Brain microvascular endothelial cell (primary cell): Measurements from ENCODE around the gene GALNT18.
A peak's percentile ranks its signal among the peaks of the same experiment; 100 is the strongest.

Experiments
- DNase-seq: peaks from one replicate; pipeline ENCODE4 v3.0.0-alpha.2; 2020
- H3K27ac ChIP-seq: fragments of 250-450 bp; sonication (Bioruptor Pico); 2 replicates; pipeline ENCODE4 v1.5.1; 2020; ENCODE audit warnings: mild to moderate bottlenecking, moderate library complexity
- H3K27me3 ChIP-seq: fragments of 250-450 bp; sonication (Bioruptor Pico); replicated peaks from 2 replicates; pipeline ENCODE4 v1.5.1; 2020; ENCODE audit warnings: mild to moderate bottlenecking
- H3K36me3 ChIP-seq: fragments of 250-450 bp; sonication (Bioruptor Pico); replicated peaks from 2 replicates; pipeline ENCODE4 v1.5.1; 2020; ENCODE audit warnings: mild to moderate bottlenecking
- H3K4me3 ChIP-seq: 2 replicates; pipeline ENCODE4 v1.5.1; 2011; ENCODE audit warnings: low read depth, mild to moderate bottlenecking, control low read depth, low read length, moderate library complexity
- CTCF ChIP-seq: IDR thresholded peaks from 2 replicates; pipeline ENCODE4 v1.5.1; 2011; ENCODE audit warnings: low read depth, mild to moderate bottlenecking, moderate library complexity, low read length, control low read depth, inconsistent platforms; ENCODE audit errors: missing control alignments
- in situ Hi-C: cut with HindIII; loops from 2 replicates; pipeline ENCODE4 v1.10.0; 2017; ENCODE audit warnings: low sequenced_read_pairs, low pct_ligation_motif_present

The GALNT18 gene

GRCh38 chr11:11667056-11667455 lies 45.3 kb upstream of the GALNT18 start:
- H3K27ac ChIP-seq, result no peak overlapping the region
- no peak overlapping the region for H3K4me3 ChIP-seq
- TF ChIP-seq CTCF, result peak; percentile 18
- in situ Hi-C loops, result no loop called here
- H3K36me3 ChIP-seq, result no peaks in the 10 kb centered on the region
- DNase-seq, result no peak
- peaks cover 2% of the 10 kb centered on the region for H3K27me3 ChIP-seq

- Histone ChIP-seq H3K36me3 (no peaks in the 10 kb centered on the region), H3K27me3 (peaks cover 2% of the 10 kb centered on the region), H3K4me3 (no peak overlapping the region), H3K27ac (no peak overlapping the region)
- in situ Hi-C loops, result no loop called here
- no peak for DNase-seq
- no peak for TF ChIP-seq CTCF
Observed at GRCh38 chr11:11665407-11665806, 43.6 kb upstream of the GALNT18 start.

GRCh38 chr11:11663907-11664306 lies 42.1 kb upstream of the GALNT18 start:
- in situ Hi-C loops, result no loop called here
- no peak for TF ChIP-seq CTCF
- H3K4me3 ChIP-seq, result no peak overlapping the region
- DNase-seq, result no peak
- H3K27ac ChIP-seq, result no peak overlapping the region
- no peaks in the 10 kb centered on the region for H3K36me3 ChIP-seq
- H3K27me3 ChIP-seq, result peaks cover 2% of the 10 kb centered on the region

GRCh38 chr11:11662578-11662977 lies 40.8 kb upstream of the GALNT18 start:
- Histone ChIP-seq H3K27me3 (peaks cover 2% of the 10 kb centered on the region), H3K4me3 (no peak overlapping the region), H3K27ac (no peak overlapping the region), H3K36me3 (no peaks in the 10 kb centered on the region)
- DNase-seq, result no peak
- in situ Hi-C loops, result no loop called here
- TF ChIP-seq CTCF, result no peak

GRCh38 chr11:11661326-11662040 lies 39.7 kb upstream of the GALNT18 start:
- in situ Hi-C loops, result no loop called here
- H3K27me3 ChIP-seq, result peaks cover 2% of the 10 kb centered on the region

More at GRCh38 chr11:11661326-11662040, 39.7 kb upstream of the GALNT18 start:
- TF ChIP-seq CTCF, result no peak
- H3K27ac ChIP-seq, result no peak overlapping the region
- H3K36me3 ChIP-seq, result no peaks in the 10 kb centered on the region
- H3K4me3 ChIP-seq, result no peak overlapping the region
- no peak for DNase-seq
